ENCODE measurements around the gene MROH9. TPM values are rescaled to one million over a fixed set of nuclear protein-coding genes. Genes with fewer than 3 reads are reported as not detected.
A peak's percentile ranks its signal among the peaks of the same experiment; 100 is the strongest.
"Not testable (repeated sequence)": the region's sequence is repeated elsewhere in the genome, so short reads cannot be mapped to it uniquely, and the experiment has no call there.

The MROH9 gene
- total RNA-seq, 2 donors from 2014 or later: not detected

- Mint-ChIP-seq H3K36me3 (ENCODE audit: low read depth) (peaks cover 2% of the 10 kb centered on the region), H3K4me1 (peaks cover 7% of the 10 kb centered on the region), H3K4me3 (no peak overlapping the region), H3K27me3 (peaks cover 15% of the 10 kb centered on the region), H3K27ac (no peak overlapping the region)
- peak; percentile 62 for ATAC-seq
- DNase-seq: no peak
- no peaks in the 10 kb centered on the region for H3K9me3 ChIP-seq (ENCODE audit: control insufficient read depth, low read length, poor library complexity, severe bottlenecking)
Observed at GRCh38 chr1:170929835-170930554, 5.3 kb upstream of the MROH9 start.

GRCh38 chr1:170931650-170932049 lies 3.7 kb upstream of the MROH9 start:
- Mint-ChIP-seq H3K4me3 (no peak overlapping the region), H3K27ac (no peak overlapping the region), H3K27me3 (peaks cover 15% of the 10 kb centered on the region), H3K36me3 (ENCODE audit: low read depth) (peaks cover 2% of the 10 kb centered on the region), H3K4me1 (peaks cover 7% of the 10 kb centered on the region)
- DNase-seq: no peak
- H3K9me3 ChIP-seq (ENCODE audit: control insufficient read depth, low read length, poor library complexity, severe bottlenecking): no peaks in the 10 kb centered on the region
- no peak for ATAC-seq

GRCh38 chr1:170932236-170932635 lies 3.1 kb upstream of the MROH9 start:
- H3K4me3 Mint-ChIP-seq: no peak overlapping the region
- peaks cover 15% of the 10 kb centered on the region for H3K27me3 Mint-ChIP-seq
- DNase-seq: no peak
- no peak overlapping the region for H3K27ac Mint-ChIP-seq
- no peaks in the 10 kb centered on the region for H3K9me3 ChIP-seq (ENCODE audit: control insufficient read depth, low read length, poor library complexity, severe bottlenecking)
- no peak for ATAC-seq
- peaks cover 2% of the 10 kb centered on the region for H3K36me3 Mint-ChIP-seq (ENCODE audit: low read depth)
- H3K4me1 Mint-ChIP-seq: peaks cover 7% of the 10 kb centered on the region

GRCh38 chr1:170938281-170938680 lies 2.9 kb downstream of the MROH9 start:
- no peak for ATAC-seq
- no peak overlapping the region for H3K27ac Mint-ChIP-seq
- peaks cover 27% of the 10 kb centered on the region for H3K27me3 Mint-ChIP-seq
- no peak for DNase-seq
- H3K4me3 Mint-ChIP-seq: no peak overlapping the region
- no peaks in the 10 kb centered on the region for H3K9me3 ChIP-seq (ENCODE audit: control insufficient read depth, low read length, poor library complexity, severe bottlenecking)
- peaks cover 3% of the 10 kb centered on the region for H3K36me3 Mint-ChIP-seq (ENCODE audit: low read depth)
- no peaks in the 10 kb centered on the region for H3K4me1 Mint-ChIP-seq

GRCh38 chr1:170939476-170939875 lies 4.1 kb downstream of the MROH9 start:
- peaks cover 29% of the 10 kb centered on the region for H3K27me3 Mint-ChIP-seq
- DNase-seq (no peak), ATAC-seq (no peak)
- H3K36me3 Mint-ChIP-seq (ENCODE audit: low read depth): peaks cover 3% of the 10 kb centered on the region
- H3K4me3 Mint-ChIP-seq: no peak overlapping the region
- H3K27ac Mint-ChIP-seq: no peak overlapping the region
- H3K4me1 Mint-ChIP-seq: no peaks in the 10 kb centered on the region
- no peaks in the 10 kb centered on the region for H3K9me3 ChIP-seq (ENCODE audit: control insufficient read depth, low read length, poor library complexity, severe bottlenecking)

- not testable (repeated sequence) for DNase-seq; H3K9me3 ChIP-seq (ENCODE audit: control insufficient read depth, low read length, poor library complexity, severe bottlenecking); H3K4me1 Mint-ChIP-seq; ATAC-seq; H3K36me3 Mint-ChIP-seq (ENCODE audit: low read depth); H3K27ac Mint-ChIP-seq; H3K4me3 Mint-ChIP-seq
- H3K27me3 Mint-ChIP-seq: peaks cover 22% of the 10 kb centered on the region
Observed at GRCh38 chr1:170951744-170952143, 16.4 kb downstream of the MROH9 start.

GRCh38 chr1:170959385-170959784 lies 24.1 kb downstream of the MROH9 start:
- Mint-ChIP-seq H3K27me3 (peaks cover 30% of the 10 kb centered on the region), H3K27ac (no peak overlapping the region), H3K36me3 (ENCODE audit: low read depth) (no peaks in the 10 kb centered on the region), H3K4me3 (no peak overlapping the region), H3K4me1 (no peaks in the 10 kb centered on the region)
- DNase-seq (no peak), ATAC-seq (no peak)
- no peaks in the 10 kb centered on the region for H3K9me3 ChIP-seq (ENCODE audit: control insufficient read depth, low read length, poor library complexity, severe bottlenecking)

GRCh38 chr1:170964506-170964905 lies 29.2 kb downstream of the MROH9 start:
- Mint-ChIP-seq H3K27ac (no peak overlapping the region), H3K4me1 (no peaks in the 10 kb centered on the region), H3K27me3 (peaks cover 52% of the 10 kb centered on the region), H3K36me3 (ENCODE audit: low read depth) (no peaks in the 10 kb centered on the region), H3K4me3 (no peak overlapping the region)
- no peak for ATAC-seq
- DNase-seq: no peak
- H3K9me3 ChIP-seq (ENCODE audit: control insufficient read depth, low read length, poor library complexity, severe bottlenecking): no peaks in the 10 kb centered on the region

GRCh38 chr1:170967042-170967910 lies 31.9 kb downstream of the MROH9 start:
- no peak for DNase-seq
- no peaks in the 10 kb centered on the region for H3K9me3 ChIP-seq (ENCODE audit: control insufficient read depth, low read length, poor library complexity, severe bottlenecking)
- Mint-ChIP-seq H3K4me3 (no peak overlapping the region), H3K4me1 (no peaks in the 10 kb centered on the region), H3K36me3 (ENCODE audit: low read depth) (no peaks in the 10 kb centered on the region), H3K27me3 (peaks cover 59% of the 10 kb centered on the region), H3K27ac (no peak overlapping the region)
- no peak for ATAC-seq

GRCh38 chr1:170970256-170970655 lies 34.9 kb downstream of the MROH9 start:
- no peaks in the 10 kb centered on the region for H3K9me3 ChIP-seq (ENCODE audit: control insufficient read depth, low read length, poor library complexity, severe bottlenecking)
- DNase-seq (no peak), ATAC-seq (no peak)
- Mint-ChIP-seq H3K4me3 (no peak overlapping the region), H3K27ac (no peak overlapping the region), H3K36me3 (ENCODE audit: low read depth) (no peaks in the 10 kb centered on the region), H3K27me3 (peaks cover 35% of the 10 kb centered on the region), H3K4me1 (no peaks in the 10 kb centered on the region)

GRCh38 chr1:170978371-170978910 lies 43.1 kb downstream of the MROH9 start:
- Mint-ChIP-seq H3K4me3 (no peak overlapping the region), H3K27ac (no peak overlapping the region), H3K36me3 (ENCODE audit: low read depth) (no peaks in the 10 kb centered on the region), H3K4me1 (no peaks in the 10 kb centered on the region), H3K27me3 (peaks cover 4% of the 10 kb centered on the region)
- DNase-seq (no peak), ATAC-seq (no peak)
- no peaks in the 10 kb centered on the region for H3K9me3 ChIP-seq (ENCODE audit: control insufficient read depth, low read length, poor library complexity, severe bottlenecking)

GRCh38 chr1:170985406-170985805 lies 50.1 kb downstream of the MROH9 start:
- no peaks in the 10 kb centered on the region for H3K9me3 ChIP-seq (ENCODE audit: control insufficient read depth, low read length, poor library complexity, severe bottlenecking)
- Mint-ChIP-seq H3K27me3 (no peaks in the 10 kb centered on the region), H3K4me1 (no peaks in the 10 kb centered on the region), H3K36me3 (ENCODE audit: low read depth) (no peaks in the 10 kb centered on the region), H3K27ac (no peak overlapping the region), H3K4me3 (no peak overlapping the region)
- no peak for ATAC-seq
- no peak for DNase-seq

- no peaks in the 10 kb centered on the region for H3K4me1 Mint-ChIP-seq
- DNase-seq (no peak), ATAC-seq (no peak)
- H3K36me3 Mint-ChIP-seq (ENCODE audit: low read depth): no peaks in the 10 kb centered on the region
- H3K9me3 ChIP-seq (ENCODE audit: control insufficient read depth, low read length, poor library complexity, severe bottlenecking): no peaks in the 10 kb centered on the region
- no peak overlapping the region for H3K4me3 Mint-ChIP-seq
- no peaks in the 10 kb centered on the region for H3K27me3 Mint-ChIP-seq
- H3K27ac Mint-ChIP-seq: no peak overlapping the region
Observed at GRCh38 chr1:170986901-170987300, 51.6 kb downstream of the MROH9 start.

Measured in T-helper 17 cell (primary cell).